LNCAP (cell line): ENCODE measurements around the gene COPS4.

Source experiments
- TF ChIP-seq, protein P1 (sequence below): fragments of 450-650 bp; IDR thresholded peaks from 2 replicates; pipeline ENCODE4 v1.5.1; 2017; ENCODE audit warnings: mild to moderate bottlenecking

The COPS4 gene

GRCh38 chr4:83040269-83040668 lies 5.3 kb downstream of the COPS4 start:
- TF ChIP-seq, protein P1, sequence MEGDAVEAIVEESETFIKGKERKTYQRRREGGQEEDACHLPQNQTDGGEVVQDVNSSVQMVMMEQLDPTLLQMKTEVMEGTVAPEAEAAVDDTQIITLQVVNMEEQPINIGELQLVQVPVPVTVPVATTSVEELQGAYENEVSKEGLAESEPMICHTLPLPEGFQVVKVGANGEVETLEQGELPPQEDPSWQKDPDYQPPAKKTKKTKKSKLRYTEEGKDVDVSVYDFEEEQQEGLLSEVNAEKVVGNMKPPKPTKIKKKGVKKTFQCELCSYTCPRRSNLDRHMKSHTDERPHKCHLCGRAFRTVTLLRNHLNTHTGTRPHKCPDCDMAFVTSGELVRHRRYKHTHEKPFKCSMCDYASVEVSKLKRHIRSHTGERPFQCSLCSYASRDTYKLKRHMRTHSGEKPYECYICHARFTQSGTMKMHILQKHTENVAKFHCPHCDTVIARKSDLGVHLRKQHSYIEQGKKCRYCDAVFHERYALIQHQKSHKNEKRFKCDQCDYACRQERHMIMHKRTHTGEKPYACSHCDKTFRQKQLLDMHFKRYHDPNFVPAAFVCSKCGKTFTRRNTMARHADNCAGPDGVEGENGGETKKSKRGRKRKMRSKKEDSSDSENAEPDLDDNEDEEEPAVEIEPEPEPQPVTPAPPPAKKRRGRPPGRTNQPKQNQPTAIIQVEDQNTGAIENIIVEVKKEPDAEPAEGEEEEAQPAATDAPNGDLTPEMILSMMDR: no peak

- TF ChIP-seq, protein P1: no peak
These were observed 8.9 kb downstream of the COPS4 start for GRCh38 chr4:83043801-83044407.

DNA sequence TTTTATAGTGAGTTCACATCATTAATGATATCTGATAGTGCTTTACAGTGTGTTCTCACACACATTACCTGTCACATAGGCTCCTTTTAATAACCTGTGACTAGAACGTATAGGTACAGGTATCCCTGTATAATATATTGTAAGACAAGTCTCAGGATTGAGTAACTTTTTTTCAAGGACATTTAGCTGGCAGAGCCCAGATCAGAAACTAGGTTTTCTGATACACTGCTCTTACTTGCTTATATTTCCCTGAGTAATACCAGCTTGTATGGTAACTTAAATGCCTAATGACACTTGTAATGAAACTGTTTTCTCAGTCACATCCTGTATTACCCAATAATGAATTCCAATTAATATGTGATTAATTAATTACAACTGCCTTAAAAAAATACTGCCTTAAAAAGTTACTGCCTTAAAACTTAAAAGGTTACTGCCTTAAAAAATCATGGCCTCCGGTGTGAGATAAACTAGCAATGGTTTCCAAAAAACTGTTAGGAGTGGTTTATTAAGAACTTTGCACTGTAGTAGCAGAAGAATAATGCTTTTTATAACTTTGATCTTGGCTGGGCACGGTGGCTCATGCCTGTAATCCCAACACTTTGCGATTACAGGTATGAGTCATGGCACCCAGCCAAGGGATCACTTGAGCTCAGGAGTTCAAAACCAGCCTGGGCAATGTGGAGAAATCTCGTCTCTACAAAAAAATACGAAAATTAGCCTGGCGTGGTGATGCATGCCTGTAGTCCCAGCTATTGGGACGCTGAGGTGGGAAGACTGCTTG lies 11.9 kb downstream of the COPS4 start:
- TF ChIP-seq, protein P1: no peak

GRCh38 chr4:83054928-83055327 lies 19.9 kb downstream of the COPS4 start:
- TF ChIP-seq, protein P1: peak; percentile 57

- TF ChIP-seq, protein P1: no peak
These were observed 27.8 kb downstream of the COPS4 start for GRCh38 chr4:83062739-83063138.

DNA sequence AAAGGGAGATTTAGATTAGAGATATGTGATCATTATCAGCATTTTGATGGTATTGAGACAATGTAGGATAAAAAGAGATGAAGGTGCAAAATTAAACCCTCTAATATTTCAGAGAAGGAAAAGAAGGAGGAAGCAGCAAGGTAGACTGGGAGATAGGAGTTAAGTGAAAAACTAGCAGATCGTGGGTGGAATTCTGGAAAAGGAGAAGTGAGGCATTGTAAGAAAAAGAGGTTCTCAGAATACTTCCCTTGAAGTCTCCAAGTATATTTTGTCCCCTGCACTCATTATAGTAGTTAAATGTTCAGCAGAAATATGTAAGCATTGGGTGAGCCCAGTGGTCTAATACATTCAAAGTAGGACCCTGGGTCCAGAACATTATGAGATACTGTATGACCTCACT lies 30.3 kb downstream of the COPS4 start:
- TF ChIP-seq, protein P1: no peak

GRCh38 chr4:83067058-83067639 lies 32.2 kb downstream of the COPS4 start:
- TF ChIP-seq, protein P1: no peak
